HepG2 (cell line): ENCODE data around the gene AMZ1. TPM values are rescaled to one million over a fixed set of nuclear protein-coding genes. Genes with fewer than 3 reads are reported as not detected.

Source experiments
- ADNP ChIP-seq: sonication (generic); formaldehyde crosslinking; IDR thresholded peaks from 2 replicates; pipeline ENCODE4 v1.4.0; 2020; ENCODE audit warnings: missing genetic modification reagents
- ARID3A ChIP-seq: IDR thresholded peaks from 2 replicates; pipeline ENCODE4 v1.6.1; 2012; ENCODE audit warnings: low read depth, low read length, improper control_type of control experiment
- ATM ChIP-seq: fragments of 450-650 bp; IDR thresholded peaks from 2 replicates; pipeline ENCODE4 v1.7.1; 2017; ENCODE audit warnings: mild to moderate bottlenecking, borderline replicate concordance
- KDM1A ChIP-seq: IDR thresholded peaks from 2 replicates; pipeline ENCODE4 v1.6.1; 2016; ENCODE audit warnings: missing compliant biosample characterization
- KDM6A ChIP-seq: IDR thresholded peaks from 2 replicates; pipeline ENCODE4 v1.6.1; 2016; ENCODE audit warnings: low read depth
- LRRFIP1 ChIP-seq: sonication (generic); formaldehyde crosslinking; conservative IDR thresholded peaks from 2 replicates; pipeline ENCODE4 v1.4.0; 2020; ENCODE audit warnings: missing genetic modification reagents
- PHB2 ChIP-seq: fragments of 450-650 bp; IDR thresholded peaks from 2 replicates; pipeline ENCODE4 v1.6.1; 2018; ENCODE audit not compliant: partially characterized antibody
- SKIL ChIP-seq: sonication (generic); formaldehyde crosslinking; IDR thresholded peaks from 2 replicates; pipeline ENCODE4 v1.8.0; 2022; ENCODE audit warnings: missing genetic modification reagents, mild to moderate bottlenecking, moderate library complexity, borderline replicate concordance
- TCF12 ChIP-seq, 2 experiments: fragments of 450-650 bp in 1 of 2; sonication (generic) in 1 of 2; formaldehyde crosslinking in 1 of 2; IDR thresholded peaks; 2 replicates each; pipeline versions ENCODE4 v1.6.1 to v1.8.0; 2017 to 2022; ENCODE audit warnings: antibody characterized with exemption in 1 of 2, mild to moderate bottlenecking in 1 of 2, missing genetic modification reagents in 1 of 2, moderate library complexity in 1 of 2
- ZBTB21 ChIP-seq: sonication (generic); formaldehyde crosslinking; IDR thresholded peaks from 2 replicates; pipeline ENCODE4 v1.4.0; 2020; ENCODE audit warnings: missing genetic modification reagents
- ZNF362 ChIP-seq: sonication (generic); formaldehyde crosslinking; IDR thresholded peaks from 2 replicates; pipeline ENCODE4 v1.4.0; 2020; ENCODE audit warnings: missing genetic modification reagents, mild to moderate bottlenecking, borderline replicate concordance
- ZNF430 ChIP-seq: sonication (generic); formaldehyde crosslinking; IDR thresholded peaks from 2 replicates; pipeline ENCODE4 v1.9.0; 2021; ENCODE audit warnings: mild to moderate bottlenecking, missing genetic modification reagents
- ZNF672 ChIP-seq: sonication (generic); formaldehyde crosslinking; IDR thresholded peaks from 2 replicates; pipeline ENCODE4 v1.8.1; 2022; ENCODE audit warnings: missing genetic modification reagents
- ZNF746 ChIP-seq: sonication (generic); formaldehyde crosslinking; IDR thresholded peaks from 2 replicates; pipeline ENCODE4 v1.8.0; 2022; ENCODE audit warnings: mild to moderate bottlenecking, missing genetic modification reagents
- polyA plus RNA-seq, 8 experiments: library from polyadenylated mRNA; depleted of rRNA in 3 of 8; stranded (reverse) in 7 of 8; unstranded in 1 of 8; fragments of >200 nt; fragmentation: Illumina TruSeq in 4 of 8; extraction: Trizol in 4 of 8; gene quantifications; 2 replicates each; pipeline versions ENCODE4 v1.2.1 to v1.2.3, GENCODE V29; 2011 to 2016; ENCODE audit warnings: low read depth in 4 of 8, missing spikeins in 1 of 8, mixed read lengths in 1 of 8; ENCODE audit not compliant: insufficient read depth in 1 of 8
- total RNA-seq, 5 experiments: library from RNA; depleted of rRNA; stranded (reverse); fragments of >200 nt; fragmentation: Illumina TruSeq; extraction: Trizol; gene quantifications; 2 replicates each; pipeline ENCODE4 v1.2.3, GENCODE V29; 2016; ENCODE audit warnings: low read depth in 1 of 5
- TF ChIP-seq, protein P1 (sequence below): sonication (generic); formaldehyde crosslinking; IDR thresholded peaks from 2 replicates; pipeline ENCODE4 v1.5.1; 2020; ENCODE audit warnings: missing genetic modification reagents, mild to moderate bottlenecking, borderline replicate concordance
- TF ChIP-seq, protein P2 (sequence below): sonication (generic); formaldehyde crosslinking; IDR thresholded peaks from 2 replicates; pipeline ENCODE4 v1.4.0; 2020; ENCODE audit warnings: missing genetic modification reagents

The AMZ1 gene
- total and polyA plus RNA-seq, 2 of the 13 experiments (the other 11 are each of a cell fraction or from before 2014, with no cell fraction given), result 0.03 TPM; not detected in 1

DNA sequence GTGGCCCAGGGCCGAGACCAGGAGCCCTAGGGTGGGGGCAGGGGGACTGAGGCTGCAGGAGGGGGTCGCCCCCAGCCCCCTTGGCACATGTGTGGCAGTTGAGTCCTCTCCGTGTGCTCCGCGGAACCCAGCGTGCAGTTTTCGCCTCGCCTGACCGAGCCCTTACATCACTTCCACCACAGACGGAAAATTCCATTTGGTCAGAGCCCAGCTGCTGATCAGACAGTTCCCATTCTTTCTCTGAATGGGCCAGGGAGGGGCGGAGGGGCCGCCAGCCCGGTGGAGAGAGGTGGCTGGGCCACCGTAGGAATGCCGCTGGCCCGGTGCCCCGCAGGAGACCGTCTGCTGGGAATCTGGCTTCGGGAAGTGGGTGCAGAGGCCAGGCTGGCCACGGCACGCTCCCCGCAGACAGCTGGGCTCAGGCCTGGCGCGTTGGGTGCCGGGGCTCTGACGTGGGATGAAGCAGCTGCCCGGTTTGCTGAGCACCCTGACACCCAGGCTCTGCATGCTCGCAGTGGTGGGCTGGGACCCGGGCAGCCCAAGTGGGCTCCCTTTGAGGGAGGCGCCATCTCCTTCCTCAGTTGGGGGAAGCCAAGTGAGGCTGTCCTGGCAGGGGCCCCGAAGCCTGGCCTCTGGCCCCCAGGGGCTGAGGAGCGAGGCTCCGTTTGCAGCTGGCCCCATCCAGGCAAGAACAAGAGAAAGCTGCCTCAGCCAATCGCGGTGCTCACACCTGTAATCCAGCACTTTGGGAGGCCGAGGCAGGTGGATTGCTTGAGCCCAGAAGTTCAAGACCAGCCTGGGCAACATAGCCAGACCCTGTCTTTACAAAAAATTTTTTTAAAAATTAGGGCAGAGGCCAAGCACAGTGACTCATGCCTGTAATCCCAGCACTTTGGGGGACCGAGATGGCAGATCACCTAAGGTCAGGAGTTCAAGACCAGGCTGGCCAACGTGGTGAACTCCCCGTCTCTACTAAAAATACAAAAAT, 46.3 kb upstream of the AMZ1 start (continued):
- no peak for TF ChIP-seq ARID3A
- TF ChIP-seq, protein P1, sequence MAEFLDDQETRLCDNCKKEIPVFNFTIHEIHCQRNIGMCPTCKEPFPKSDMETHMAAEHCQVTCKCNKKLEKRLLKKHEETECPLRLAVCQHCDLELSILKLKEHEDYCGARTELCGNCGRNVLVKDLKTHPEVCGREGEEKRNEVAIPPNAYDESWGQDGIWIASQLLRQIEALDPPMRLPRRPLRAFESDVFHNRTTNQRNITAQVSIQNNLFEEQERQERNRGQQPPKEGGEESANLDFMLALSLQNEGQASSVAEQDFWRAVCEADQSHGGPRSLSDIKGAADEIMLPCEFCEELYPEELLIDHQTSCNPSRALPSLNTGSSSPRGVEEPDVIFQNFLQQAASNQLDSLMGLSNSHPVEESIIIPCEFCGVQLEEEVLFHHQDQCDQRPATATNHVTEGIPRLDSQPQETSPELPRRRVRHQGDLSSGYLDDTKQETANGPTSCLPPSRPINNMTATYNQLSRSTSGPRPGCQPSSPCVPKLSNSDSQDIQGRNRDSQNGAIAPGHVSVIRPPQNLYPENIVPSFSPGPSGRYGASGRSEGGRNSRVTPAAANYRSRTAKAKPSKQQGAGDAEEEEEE (CRISPR knock-in tag), result no peak
- no peak for TF ChIP-seq LRRFIP1 (CRISPR knock-in tag)
- no peak for TF ChIP-seq ZNF672 (CRISPR knock-in tag)
- TF ChIP-seq, protein P2, sequence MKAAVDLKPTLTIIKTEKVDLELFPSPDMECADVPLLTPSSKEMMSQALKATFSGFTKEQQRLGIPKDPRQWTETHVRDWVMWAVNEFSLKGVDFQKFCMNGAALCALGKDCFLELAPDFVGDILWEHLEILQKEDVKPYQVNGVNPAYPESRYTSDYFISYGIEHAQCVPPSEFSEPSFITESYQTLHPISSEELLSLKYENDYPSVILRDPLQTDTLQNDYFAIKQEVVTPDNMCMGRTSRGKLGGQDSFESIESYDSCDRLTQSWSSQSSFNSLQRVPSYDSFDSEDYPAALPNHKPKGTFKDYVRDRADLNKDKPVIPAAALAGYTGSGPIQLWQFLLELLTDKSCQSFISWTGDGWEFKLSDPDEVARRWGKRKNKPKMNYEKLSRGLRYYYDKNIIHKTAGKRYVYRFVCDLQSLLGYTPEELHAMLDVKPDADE (CRISPR knock-in tag), result no peak
- TF ChIP-seq ZNF746, result 0 out of 2 replicates have a peak, but pooled peaks have one; percentile 26
- TF ChIP-seq KDM6A (CRISPR knock-in tag), result no peak
- no peak for TF ChIP-seq PHB2
- TF ChIP-seq ATM, result no peak
- TF ChIP-seq TCF12 (IDR thresholded peaks at IDR 0.05), result no peak
- 0 out of 2 replicates have a peak, but pooled peaks have one; percentile 30 for TF ChIP-seq TCF12 (CRISPR knock-in tag; IDR thresholded peaks at IDR 0.05)
- TF ChIP-seq ZNF430 (CRISPR knock-in tag), result no peak
- TF ChIP-seq SKIL (CRISPR knock-in tag), result peak; percentile 57; the same call in 1 of the 2 replicates
- TF ChIP-seq ADNP (CRISPR knock-in tag), result no peak
- TF ChIP-seq KDM1A (CRISPR knock-in tag), result no peak
- TF ChIP-seq ZBTB21, result peak; percentile 85
- TF ChIP-seq ZNF362 (CRISPR knock-in tag), result no peak
